IPS-15b (cell line): ENCODE results near the gene USH2A.

ENCODE experiments used
- H3K27me3 ChIP-seq: one replicate; pipeline ENCODE4 v1.6.1; 2013; ENCODE audit warnings: low read length; ENCODE audit not compliant: control insufficient read depth, insufficient read depth
- H3K36me3 ChIP-seq: one replicate; pipeline ENCODE4 v1.6.1; 2013; ENCODE audit warnings: low read length; ENCODE audit not compliant: control insufficient read depth, insufficient read depth
- H3K4me1 ChIP-seq: one replicate; pipeline ENCODE4 v1.6.1; 2013; ENCODE audit warnings: mild to moderate bottlenecking, low read length; ENCODE audit not compliant: control insufficient read depth, insufficient read depth
- H3K4me3 ChIP-seq: one replicate; pipeline ENCODE4 v1.5.1; 2013; ENCODE audit warnings: low read depth, low read length
- H3K9ac ChIP-seq: one replicate; pipeline ENCODE4 v1.6.1; 2013; ENCODE audit warnings: low read depth, mild to moderate bottlenecking, low read length
- H3K9me3 ChIP-seq: one replicate; pipeline ENCODE4 v1.6.1; 2013; ENCODE audit warnings: mild to moderate bottlenecking, low read length; ENCODE audit not compliant: control insufficient read depth, insufficient read depth

The USH2A gene

GRCh38 chr1:216325946-216326345, 97.3 kb downstream of the USH2A start:
- Histone ChIP-seq H3K27me3 (no peaks in the 10 kb centered on the region), H3K9me3 (no peaks in the 10 kb centered on the region), H3K36me3 (no peaks in the 10 kb centered on the region), H3K4me1 (no peaks in the 10 kb centered on the region), H3K4me3 (no peak overlapping the region), H3K9ac (no peak overlapping the region)

GRCh38 chr1:216325336-216325735, 97.9 kb downstream of the USH2A start:
- H3K9me3 ChIP-seq = no peaks in the 10 kb centered on the region
- no peaks in the 10 kb centered on the region for H3K36me3 ChIP-seq
- no peak overlapping the region for H3K9ac ChIP-seq
- H3K27me3 ChIP-seq = no peaks in the 10 kb centered on the region
- no peaks in the 10 kb centered on the region for H3K4me1 ChIP-seq
- no peak overlapping the region for H3K4me3 ChIP-seq

GRCh38 chr1:216323344-216323743, 99.9 kb downstream of the USH2A start:
- Histone ChIP-seq H3K27me3 (no peaks in the 10 kb centered on the region), H3K4me3 (no peak overlapping the region), H3K36me3 (no peaks in the 10 kb centered on the region), H3K4me1 (no peaks in the 10 kb centered on the region), H3K9ac (no peak overlapping the region), H3K9me3 (no peaks in the 10 kb centered on the region)

- Histone ChIP-seq H3K4me3 (no peak overlapping the region), H3K9ac (no peak overlapping the region), H3K27me3 (no peaks in the 10 kb centered on the region), H3K4me1 (no peaks in the 10 kb centered on the region), H3K9me3 (no peaks in the 10 kb centered on the region), H3K36me3 (no peaks in the 10 kb centered on the region)
Observed at GRCh38 chr1:216314379-216315095, 108.7 kb downstream of the USH2A start.

GRCh38 chr1:216310776-216311175, 112.5 kb downstream of the USH2A start:
- Histone ChIP-seq H3K9ac (no peak overlapping the region), H3K36me3 (no peaks in the 10 kb centered on the region)

GRCh38 chr1:216306830-216307229, 116.4 kb downstream of the USH2A start:
- Histone ChIP-seq H3K27me3 (no peaks in the 10 kb centered on the region), H3K9me3 (no peaks in the 10 kb centered on the region), H3K4me3 (no peak overlapping the region), H3K4me1 (no peaks in the 10 kb centered on the region), H3K36me3 (no peaks in the 10 kb centered on the region), H3K9ac (no peak overlapping the region)

More at GRCh38 chr1:216310776-216311175, 112.5 kb downstream of the USH2A start:
- Histone ChIP-seq H3K4me1 (no peaks in the 10 kb centered on the region), H3K9me3 (no peaks in the 10 kb centered on the region), H3K4me3 (no peak overlapping the region), H3K27me3 (no peaks in the 10 kb centered on the region)

GRCh38 chr1:216303690-216304089, 119.6 kb downstream of the USH2A start:
- H3K9ac ChIP-seq = no peak overlapping the region
- H3K4me1 ChIP-seq = no peaks in the 10 kb centered on the region
- H3K36me3 ChIP-seq = no peaks in the 10 kb centered on the region
- no peaks in the 10 kb centered on the region for H3K9me3 ChIP-seq
- H3K27me3 ChIP-seq = no peaks in the 10 kb centered on the region
- no peak overlapping the region for H3K4me3 ChIP-seq

GRCh38 chr1:216293683-216294082, 129.6 kb downstream of the USH2A start:
- Histone ChIP-seq H3K9me3 (no peaks in the 10 kb centered on the region), H3K36me3 (no peaks in the 10 kb centered on the region), H3K4me3 (no peak overlapping the region), H3K4me1 (no peaks in the 10 kb centered on the region), H3K27me3 (no peaks in the 10 kb centered on the region), H3K9ac (no peak overlapping the region)

GRCh38 chr1:216290074-216290473, 133.2 kb downstream of the USH2A start:
- no peaks in the 10 kb centered on the region for H3K27me3 ChIP-seq
- no peaks in the 10 kb centered on the region for H3K36me3 ChIP-seq
- H3K4me3 ChIP-seq = no peak overlapping the region
- H3K4me1 ChIP-seq = no peaks in the 10 kb centered on the region
- H3K9me3 ChIP-seq = no peaks in the 10 kb centered on the region
- no peak overlapping the region for H3K9ac ChIP-seq

GRCh38 chr1:216285052-216285451, 138.2 kb downstream of the USH2A start:
- Histone ChIP-seq H3K9me3 (no peaks in the 10 kb centered on the region), H3K27me3 (no peaks in the 10 kb centered on the region)

GRCh38 chr1:216281757-216282156, 141.5 kb downstream of the USH2A start:
- no peak overlapping the region for H3K4me3 ChIP-seq
- H3K9me3 ChIP-seq = no peaks in the 10 kb centered on the region
- H3K27me3 ChIP-seq = no peaks in the 10 kb centered on the region
- H3K36me3 ChIP-seq = no peaks in the 10 kb centered on the region
- no peaks in the 10 kb centered on the region for H3K4me1 ChIP-seq
- H3K9ac ChIP-seq = no peak overlapping the region

More at GRCh38 chr1:216285052-216285451, 138.2 kb downstream of the USH2A start:
- Histone ChIP-seq H3K4me3 (no peak overlapping the region), H3K4me1 (no peaks in the 10 kb centered on the region), H3K9ac (no peak overlapping the region), H3K36me3 (no peaks in the 10 kb centered on the region)

- no peaks in the 10 kb centered on the region for H3K9me3 ChIP-seq
- H3K9ac ChIP-seq = no peak overlapping the region
- H3K4me3 ChIP-seq = no peak overlapping the region
- no peaks in the 10 kb centered on the region for H3K36me3 ChIP-seq
- H3K27me3 ChIP-seq = no peaks in the 10 kb centered on the region
- H3K4me1 ChIP-seq = peaks cover 4% of the 10 kb centered on the region
Observed at GRCh38 chr1:216270086-216270773, 153.0 kb downstream of the USH2A start.
